H1 (cell line): ENCODE results near the gene NDUFS7. TPM values are rescaled to one million over a fixed set of nuclear protein-coding genes. Genes with fewer than 3 reads are reported as not detected.

Experiments used
- polyA plus RNA-seq, 7 experiments: library from polyadenylated mRNA; depleted of rRNA in 3 of 7; stranded (reverse) in 5 of 7; unstranded in 2 of 7; fragments of >200 nt in 5 of 7; fragments of 200-250 nt in 2 of 7; gene quantifications; 1 replicate in 5 of 7; 2 replicates in 1 of 7; 4 replicates in 1 of 7; pipeline versions ENCODE4 v1.2.1 to v1.2.3, GENCODE V29; 2011 to 2013; ENCODE audit warnings: missing spikeins in 2 of 7, mixed read lengths in 2 of 7
- total RNA-seq: library from RNA; stranded (reverse); fragmentation: NEBNext Ultra II Directional; extraction: Animal tissue kit (Norgen Biotek cat#: 25700); gene quantifications from 2 replicates; pipeline ENCODE4 v1.2.1, GENCODE V29; 2021

Gene NDUFS7
- total and polyA plus RNA-seq, 2 of the 8 experiments (the other 6 are each of a cell fraction or from before 2014, with no cell fraction given) = 78.1 to 309 TPM

Other genes starting within 250 kb of the NDUFS7 start
- 31.4 and 37.4 TPM in 2 replicates for gene SBNO2, start 209.6 kb upstream of the NDUFS7 start, total RNA-seq
- gene SBNO2, start 209.6 kb upstream of the NDUFS7 start, polyA plus RNA-seq (2011; rRNA removed) = 12.2 and 21.3 TPM in 2 replicates
- 70.7 and 75.2 TPM in 2 replicates for gene STK11, start 178.1 kb upstream of the NDUFS7 start, total RNA-seq
- gene STK11, start 178.1 kb upstream of the NDUFS7 start, polyA plus RNA-seq (2011; rRNA removed) = 45.3 and 71.0 TPM in 2 replicates
- 14.7 and 18.0 TPM in 2 replicates for gene CBARP, start 145.9 kb upstream of the NDUFS7 start, total RNA-seq
- gene CBARP, start 145.9 kb upstream of the NDUFS7 start, polyA plus RNA-seq (2011; rRNA removed) = 4.9 and 11.6 TPM in 2 replicates
- gene ATP5F1D, start 142.2 kb upstream of the NDUFS7 start, total RNA-seq = 174 and 182 TPM in 2 replicates
- 249 and 338 TPM in 2 replicates for gene ATP5F1D, start 142.2 kb upstream of the NDUFS7 start, polyA plus RNA-seq (2011; rRNA removed)
- gene MIDN, start 135.3 kb upstream of the NDUFS7 start, total RNA-seq = 159 and 166 TPM in 2 replicates
- 39.8 and 86.0 TPM in 2 replicates for gene MIDN, start 135.3 kb upstream of the NDUFS7 start, polyA plus RNA-seq (2011; rRNA removed)
- gene CIRBP, start 114.6 kb upstream of the NDUFS7 start, total RNA-seq = 175 TPM in 2 replicates
- 199 and 331 TPM in 2 replicates for gene CIRBP, start 114.6 kb upstream of the NDUFS7 start, polyA plus RNA-seq (2011; rRNA removed)
- 44.5 and 54.6 TPM in 2 replicates for gene FAM174C, start 108.4 kb upstream of the NDUFS7 start, total RNA-seq
- 125 and 159 TPM in 2 replicates for gene FAM174C, start 108.4 kb upstream of the NDUFS7 start, polyA plus RNA-seq (2011; rRNA removed)
- 7.0 and 10.3 TPM in 2 replicates for gene EFNA2, start 98.0 kb upstream of the NDUFS7 start, total RNA-seq
- gene EFNA2, start 98.0 kb upstream of the NDUFS7 start, polyA plus RNA-seq (2011; rRNA removed) = 4.0 and 10.1 TPM in 2 replicates
- 17.2 TPM in 2 replicates for gene GAMT, start 17.6 kb downstream of the NDUFS7 start, total RNA-seq
- gene GAMT, start 17.6 kb downstream of the NDUFS7 start, polyA plus RNA-seq (2011; rRNA removed) = 35.6 and 45.3 TPM in 2 replicates
- 341 and 343 TPM in 2 replicates for gene DAZAP1, start 23.7 kb downstream of the NDUFS7 start, total RNA-seq
- gene DAZAP1, start 23.7 kb downstream of the NDUFS7 start, polyA plus RNA-seq (2011; rRNA removed) = 79.6 and 139 TPM in 2 replicates
- 1,562 and 1,589 TPM in 2 replicates for gene RPS15, start 54.5 kb downstream of the NDUFS7 start, total RNA-seq
- gene RPS15, start 54.5 kb downstream of the NDUFS7 start, polyA plus RNA-seq (2011; rRNA removed) = 3,890 and 4,770 TPM in 2 replicates
- 3.7 and 4.1 TPM in 2 replicates for gene APC2, start 66.2 kb downstream of the NDUFS7 start, total RNA-seq
- 1.3 and 3.3 TPM in 2 replicates for gene APC2, start 66.2 kb downstream of the NDUFS7 start, polyA plus RNA-seq (2011; rRNA removed)
- gene C19orf25, start 95.3 kb downstream of the NDUFS7 start, total RNA-seq = 41.3 and 41.4 TPM in 2 replicates
- gene C19orf25, start 95.3 kb downstream of the NDUFS7 start, polyA plus RNA-seq (2011; rRNA removed) = 67.4 and 92.2 TPM in 2 replicates
- gene PCSK4, start 106.4 kb downstream of the NDUFS7 start, total RNA-seq = 9.7 and 9.8 TPM in 2 replicates
- gene PCSK4, start 106.4 kb downstream of the NDUFS7 start, polyA plus RNA-seq (2011; rRNA removed) = 10.7 and 18.3 TPM in 2 replicates
- gene REEP6, start 107.3 kb downstream of the NDUFS7 start, total RNA-seq = 12.6 and 13.4 TPM in 2 replicates
- gene REEP6, start 107.3 kb downstream of the NDUFS7 start, polyA plus RNA-seq (2011; rRNA removed) = 20.7 and 31.4 TPM in 2 replicates
- 0.99 and 1.4 TPM in 2 replicates for gene ADAMTSL5, start 129.1 kb downstream of the NDUFS7 start, total RNA-seq
- gene ADAMTSL5, start 129.1 kb downstream of the NDUFS7 start, polyA plus RNA-seq (2011; rRNA removed) = 0.82 and 2.6 TPM in 2 replicates
- gene PLK5, start 140.2 kb downstream of the NDUFS7 start, total RNA-seq = 0.43 and 1.2 TPM in 2 replicates
- 0.45 and 0.82 TPM in 2 replicates for gene PLK5, start 140.2 kb downstream of the NDUFS7 start, polyA plus RNA-seq (2011; rRNA removed)
- gene MEX3D, start 184.4 kb downstream of the NDUFS7 start, total RNA-seq = 78.8 and 83.4 TPM in 2 replicates
- 20.8 and 32.1 TPM in 2 replicates for gene MEX3D, start 184.4 kb downstream of the NDUFS7 start, polyA plus RNA-seq (2011; rRNA removed)
- 110 and 115 TPM in 2 replicates for gene MBD3, start 209.0 kb downstream of the NDUFS7 start, total RNA-seq
- 88.2 and 113 TPM in 2 replicates for gene MBD3, start 209.0 kb downstream of the NDUFS7 start, polyA plus RNA-seq (2011; rRNA removed)
- gene UQCR11, start 221.6 kb downstream of the NDUFS7 start, total RNA-seq = 162 and 179 TPM in 2 replicates
- 171 and 209 TPM in 2 replicates for gene UQCR11, start 221.6 kb downstream of the NDUFS7 start, polyA plus RNA-seq (2011; rRNA removed)